OCI-LY3 (cell line): Measurements from ENCODE around the gene BIRC7.
A peak's percentile ranks its signal among the peaks of the same experiment; 100 is the strongest.
"Not testable (repeated sequence)": the region's sequence is repeated elsewhere in the genome, so short reads cannot be mapped to it uniquely, and the experiment has no call there.

Experiments used
- H2AFZ ChIP-seq: fragments of 200-600, 300-600 bp; shearing (Covaris generic); 2 replicates; pipeline ENCODE4 v1.6.0; 2014; ENCODE audit warnings: antibody characterized with exemption, low read depth, low read length
- H3K27ac ChIP-seq: fragments of 200-600, 300-600 bp; sonication (generic); 2 replicates; pipeline ENCODE4 v1.5.1; 2014; ENCODE audit warnings: mild to moderate bottlenecking, low read length, moderate library complexity, mixed read lengths
- H3K27me3 ChIP-seq: fragments of 200-600, 300-600 bp; sonication (generic); 2 replicates; pipeline ENCODE4 v1.6.1; 2014; ENCODE audit warnings: low read depth, low read length, mixed read lengths
- H3K36me3 ChIP-seq: fragments of 200-600, 300-600 bp; sonication (generic); replicated peaks from 2 replicates; pipeline ENCODE3; 2014; ENCODE audit warnings: low read depth, low read length, mixed read lengths
- H3K4me1 ChIP-seq: fragments of 300-600, 200-600 bp; sonication (generic); 2 replicates; pipeline ENCODE4 v1.6.1; 2014; ENCODE audit warnings: low read length, mixed read lengths
- H3K4me2 ChIP-seq: fragments of 200-600, 300-600 bp; sonication (generic); 2 replicates; pipeline ENCODE4 v1.6.1; 2014; ENCODE audit warnings: low read length, mixed read lengths
- H3K4me3 ChIP-seq: fragments of 300-600, 200-600 bp; sonication (generic); 2 replicates; pipeline ENCODE4 v1.5.1; 2014; ENCODE audit warnings: antibody characterized with exemption, mild to moderate bottlenecking, low read length, moderate library complexity
- H3K79me2 ChIP-seq: fragments of 300-600, 200-600 bp; shearing (Covaris generic); 2 replicates; pipeline ENCODE4 v1.6.1; 2014; ENCODE audit warnings: mild to moderate bottlenecking, low read length, mixed read lengths
- H3K9ac ChIP-seq: fragments of 300-600, 200-600 bp; shearing (Covaris generic); 2 replicates; pipeline ENCODE4 v1.6.0; 2014; ENCODE audit warnings: mild to moderate bottlenecking, low read length, moderate library complexity
- H3K9me3 ChIP-seq: fragments of 200-600, 300-600 bp; shearing (Covaris generic); 2 replicates; pipeline ENCODE4 v1.6.1; 2014; ENCODE audit warnings: low read length, mixed read lengths; ENCODE audit not compliant: insufficient read depth
- H4K20me1 ChIP-seq: fragments of 200-600, 300-600 bp; sonication (generic); 2 replicates; pipeline ENCODE4 v1.6.1; 2016; ENCODE audit warnings: low read length, mixed read lengths; ENCODE audit not compliant: insufficient read depth
- CTCF ChIP-seq: fragments of 200-600, 300-600 bp; sonication (generic); IDR thresholded peaks from 2 replicates; pipeline ENCODE4 v1.5.1; 2014; ENCODE audit warnings: antibody characterized with exemption, low read length, low read depth
- EZH2phosphoT487 ChIP-seq: fragments of 200-600 bp; shearing (Covaris generic); IDR thresholded peaks from 2 replicates; pipeline ENCODE4 v1.6.1; 2018; ENCODE audit warnings: antibody characterized with exemption, mixed run types, low read depth

BIRC7 gene

GRCh38 chr20:63248835-63249591, 13.3 kb downstream of the BIRC7 start:
- no peaks in the 10 kb centered on the region for H3K36me3 ChIP-seq
- no peaks in the 10 kb centered on the region for H3K4me1 ChIP-seq
- H3K9me3 ChIP-seq, result no peaks in the 10 kb centered on the region
- no peaks in the 10 kb centered on the region for H3K27me3 ChIP-seq
- no peak overlapping the region for H3K27ac ChIP-seq
- no peak overlapping the region for H2AFZ ChIP-seq
- H3K9ac ChIP-seq, result no peak overlapping the region
- H3K4me3 ChIP-seq, result no peak overlapping the region
- H4K20me1 ChIP-seq, result no peaks in the 10 kb centered on the region
- H3K79me2 ChIP-seq, result no peaks in the 10 kb centered on the region
- no peak overlapping the region for H3K4me2 ChIP-seq
- no peak for TF ChIP-seq EZH2phosphoT487
- no peak for TF ChIP-seq CTCF

GRCh38 chr20:63249891-63250290, 14.2 kb downstream of the BIRC7 start:
- no peak overlapping the region for H3K4me2 ChIP-seq
- no peaks in the 10 kb centered on the region for H3K27me3 ChIP-seq

GRCh38 chr20:63251350-63251749, 15.6 kb downstream of the BIRC7 start:
- H3K79me2 ChIP-seq, H3K36me3 ChIP-seq, H3K4me2 ChIP-seq, H4K20me1 ChIP-seq, H3K27me3 ChIP-seq, H3K9me3 ChIP-seq, H3K27ac ChIP-seq, H3K9ac ChIP-seq, H3K4me1 ChIP-seq, H2AFZ ChIP-seq, H3K4me3 ChIP-seq: not testable (repeated sequence)
- TF ChIP-seq CTCF, result peak; percentile 16; the same call in 1 of the 2 replicates

More at GRCh38 chr20:63249891-63250290, 14.2 kb downstream of the BIRC7 start:
- Histone ChIP-seq H3K27ac (no peak overlapping the region), H3K4me3 (no peak overlapping the region), H3K36me3 (no peaks in the 10 kb centered on the region), H3K9ac (no peak overlapping the region), H3K4me1 (no peaks in the 10 kb centered on the region), H2AFZ (no peak overlapping the region), H3K79me2 (no peaks in the 10 kb centered on the region), H3K9me3 (no peaks in the 10 kb centered on the region), H4K20me1 (no peaks in the 10 kb centered on the region)
- no peak for TF ChIP-seq CTCF
- no peak for TF ChIP-seq EZH2phosphoT487

- H3K27me3 ChIP-seq, result no peaks in the 10 kb centered on the region
- no peak overlapping the region for H3K9ac ChIP-seq
- no peaks in the 10 kb centered on the region for H3K9me3 ChIP-seq
- TF ChIP-seq CTCF (no peak), EZH2phosphoT487 (no peak)
- no peaks in the 10 kb centered on the region for H4K20me1 ChIP-seq
- no peaks in the 10 kb centered on the region for H3K4me1 ChIP-seq
- H3K36me3 ChIP-seq, result no peaks in the 10 kb centered on the region
- no peak overlapping the region for H3K4me2 ChIP-seq
- no peak overlapping the region for H3K27ac ChIP-seq
- H3K4me3 ChIP-seq, result no peak overlapping the region
- H3K79me2 ChIP-seq, result no peaks in the 10 kb centered on the region
- H2AFZ ChIP-seq, result no peak overlapping the region
Observed at GRCh38 chr20:63252284-63252711, 16.6 kb downstream of the BIRC7 start.
